Neural progenitor cell (in vitro differentiated cells): Measurements from ENCODE around the gene WDR48. TPM values are rescaled to one million over a fixed set of nuclear protein-coding genes. Genes with fewer than 3 reads are reported as not detected.
A peak's percentile ranks its signal among the peaks of the same experiment; 100 is the strongest.

Source experiments
- DNase-seq: peaks from one replicate; pipeline ENCODE4 v3.0.0-alpha.2; 2016; ENCODE audit warnings: low spot score
- H2AFZ ChIP-seq: fragments of 200-600 bp; sonication (generic); replicated peaks from 2 replicates; pipeline ENCODE4 v1.6.1; 2016; ENCODE audit warnings: antibody characterized with exemption
- H3F3A ChIP-seq: fragments of 200-600 bp; sonication (generic); 2 replicates; pipeline ENCODE4 v1.6.1; 2016; ENCODE audit warnings: antibody characterized with exemption, low read depth
- H3K27ac ChIP-seq: fragments of 200-600 bp; sonication (generic); 2 replicates; pipeline ENCODE4 v1.5.1; 2016; ENCODE audit warnings: mild to moderate bottlenecking
- H3K27me3 ChIP-seq: fragments of 200-600 bp; sonication (generic); 2 replicates; pipeline ENCODE4 v1.6.1; 2016; ENCODE audit warnings: mild to moderate bottlenecking, moderate library complexity
- H3K36me3 ChIP-seq: fragments of 200-600 bp; sonication (generic); 2 replicates; pipeline ENCODE4 v1.5.1; 2016
- H3K4me1 ChIP-seq: fragments of 200-600 bp; sonication (generic); 2 replicates; pipeline ENCODE4 v1.6.1; 2016; ENCODE audit warnings: mixed run types
- H3K4me2 ChIP-seq: fragments of 200-600 bp; sonication (generic); 2 replicates; pipeline ENCODE4 v1.6.1; 2016
- H3K4me3 ChIP-seq: fragments of 200-600 bp; sonication (generic); 2 replicates; pipeline ENCODE4 v1.5.1; 2016
- H3K79me2 ChIP-seq: fragments of 200-600 bp; sonication (generic); 2 replicates; pipeline ENCODE4 v1.6.1; 2016; ENCODE audit warnings: low read depth
- H3K9ac ChIP-seq: fragments of 200-600 bp; sonication (generic); 2 replicates; pipeline ENCODE4 v1.6.1; 2016
- H3K9me3 ChIP-seq: fragments of 200-600 bp; sonication (generic); 2 replicates; pipeline ENCODE4 v1.5.1; 2016; ENCODE audit warnings: low read depth
- H4K20me1 ChIP-seq: fragments of 200-600 bp; sonication (generic); 2 replicates; pipeline ENCODE4 v1.6.1; 2016; ENCODE audit warnings: low read depth
- H3K27ac Mint-ChIP-seq: 3 replicates; pipeline ENCODE4 v1.8.0; 2021; ENCODE audit warnings: mixed read lengths
- H3K27me3 Mint-ChIP-seq: 2 replicates; pipeline ENCODE4 v1.8.0; 2022; ENCODE audit warnings: low read depth, mild to moderate bottlenecking, inconsistent platforms, moderate library complexity, mixed read lengths; ENCODE audit not compliant: insufficient read depth
- H3K36me3 Mint-ChIP-seq: 3 replicates; pipeline ENCODE4 v1.8.0; 2021; ENCODE audit warnings: mixed read lengths
- H3K4me1 Mint-ChIP-seq: 3 replicates; pipeline ENCODE4 v1.8.0; 2021; ENCODE audit warnings: mixed read lengths
- H3K4me3 Mint-ChIP-seq: 3 replicates; pipeline ENCODE4 v1.8.0; 2021; ENCODE audit warnings: mild to moderate bottlenecking, moderate library complexity, mixed read lengths
- H3K9me3 Mint-ChIP-seq: 3 replicates; pipeline ENCODE4 v1.8.0; 2020; ENCODE audit warnings: mixed read lengths
- CTCF ChIP-seq: fragments of 200-600 bp; sonication (generic); IDR thresholded peaks from 2 replicates; pipeline ENCODE4 v1.5.1; 2017; ENCODE audit warnings: antibody characterized with exemption, mild to moderate bottlenecking
- EZH2 ChIP-seq: fragments of 200-600 bp; sonication (generic); IDR thresholded peaks from 2 replicates; pipeline ENCODE4 v1.6.1; 2017; ENCODE audit warnings: antibody characterized with exemption, mild to moderate bottlenecking, moderate library complexity
- EZH2phosphoT487 ChIP-seq: fragments of 200-600 bp; sonication (generic); IDR thresholded peaks from 2 replicates; pipeline ENCODE4 v1.6.1; 2017; ENCODE audit warnings: antibody characterized with exemption
- total RNA-seq: library from RNA; depleted of rRNA; stranded (reverse); fragments of >200 nt; gene quantifications from 2 replicates; pipeline ENCODE4 v1.2.3, GENCODE V29; 2015; ENCODE audit warnings: low replicate concordance

Gene WDR48
- total RNA-seq, 1 donor from 2014 or later = 127 TPM

DNA sequence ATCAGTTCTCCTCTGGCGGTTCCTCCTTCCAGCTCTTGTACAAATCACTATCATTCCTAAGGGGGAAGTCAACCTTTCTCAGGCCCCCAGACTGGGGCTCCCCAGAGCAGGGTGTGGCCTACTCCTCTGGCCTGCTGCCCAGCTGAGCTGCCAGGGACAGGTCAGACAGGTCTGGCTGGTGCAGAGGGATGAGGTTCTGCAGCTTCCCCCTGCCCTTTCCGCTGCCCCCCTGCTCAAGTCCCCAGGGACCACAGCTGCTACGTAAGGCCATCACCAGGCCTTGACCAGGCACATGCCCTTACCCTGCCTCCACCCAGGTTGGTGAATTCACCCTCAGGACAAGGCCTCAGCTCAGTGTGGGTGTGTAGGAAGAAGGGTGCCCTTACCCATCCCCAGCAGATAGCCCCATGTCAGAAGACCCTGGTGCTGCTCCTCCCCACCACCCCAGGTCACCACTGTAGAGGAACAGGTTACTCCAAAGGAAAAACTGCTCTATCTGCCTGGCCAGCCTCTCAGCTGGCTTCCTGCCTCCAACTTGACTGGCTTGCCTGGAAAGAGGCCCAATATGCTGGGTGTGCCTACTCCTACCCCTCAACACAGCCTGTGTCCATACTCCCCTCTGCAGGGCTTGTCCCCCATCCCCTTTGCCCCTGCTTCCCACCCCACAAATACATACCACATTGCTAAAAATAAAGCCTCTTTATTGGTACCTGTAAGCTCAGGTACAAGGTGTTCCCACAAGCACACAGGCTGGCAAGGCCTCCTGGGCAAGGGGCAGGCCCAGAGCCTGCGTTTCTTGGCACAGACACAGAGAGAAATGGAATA, 89.6 kb downstream of the WDR48 start:
- TF ChIP-seq EZH2 (no peak), EZH2phosphoT487 (no peak), CTCF (no peak)
- peaks cover 9% of the 10 kb centered on the region for H3K27me3 Mint-ChIP-seq
- H3K4me3 ChIP-seq = no peak overlapping the region
- no peak overlapping the region for H3K4me2 ChIP-seq
- peaks cover 11% of the 10 kb centered on the region for H3K4me1 Mint-ChIP-seq
- no peaks in the 10 kb centered on the region for H3K27me3 ChIP-seq
- H3K9me3 ChIP-seq = no peaks in the 10 kb centered on the region
- H3K4me1 ChIP-seq = no peaks in the 10 kb centered on the region
- H3F3A ChIP-seq = no peaks in the 10 kb centered on the region
- no peaks in the 10 kb centered on the region for H3K36me3 ChIP-seq
- no peak overlapping the region for H3K9ac ChIP-seq
- H2AFZ ChIP-seq = no peak overlapping the region
- H4K20me1 ChIP-seq = no peaks in the 10 kb centered on the region
- no peaks in the 10 kb centered on the region for H3K79me2 ChIP-seq
- DNase-seq = no peak
- H3K4me3 Mint-ChIP-seq = no peak overlapping the region
- peaks cover 13% of the 10 kb centered on the region for H3K36me3 Mint-ChIP-seq
- no peak overlapping the region for H3K27ac ChIP-seq
- no peak overlapping the region for H3K27ac Mint-ChIP-seq
- H3K9me3 Mint-ChIP-seq = no peaks in the 10 kb centered on the region

DNA sequence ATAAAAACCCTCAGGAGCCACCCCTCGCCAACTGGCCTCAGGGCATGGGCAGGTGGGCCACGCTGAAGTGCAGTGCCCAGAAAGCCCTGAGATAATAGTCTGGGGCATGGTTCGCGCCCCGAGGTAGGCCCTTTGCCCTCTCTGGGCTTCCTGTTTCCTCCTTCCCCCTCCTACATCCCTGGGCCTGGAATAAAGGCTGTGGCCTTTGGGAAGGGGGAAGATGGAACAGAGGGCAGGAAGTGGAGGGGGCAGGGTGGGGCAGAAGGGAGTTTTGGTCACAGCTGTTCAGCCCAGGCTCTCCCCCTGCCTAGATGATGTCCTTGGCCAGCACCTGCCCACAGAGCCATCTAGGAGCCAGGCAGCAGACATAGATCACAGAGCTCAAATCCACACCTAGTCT, 90.3 kb downstream of the WDR48 start:
- H2AFZ ChIP-seq = no peak overlapping the region
- no peak overlapping the region for H3K27ac ChIP-seq
- no peak overlapping the region for H3K4me3 ChIP-seq
- no peaks in the 10 kb centered on the region for H3K9me3 ChIP-seq
- H3F3A ChIP-seq = no peaks in the 10 kb centered on the region
- no peaks in the 10 kb centered on the region for H3K27me3 ChIP-seq
- H3K9me3 Mint-ChIP-seq = no peaks in the 10 kb centered on the region
- H3K4me1 ChIP-seq = no peaks in the 10 kb centered on the region
- peaks cover 11% of the 10 kb centered on the region for H3K36me3 Mint-ChIP-seq
- H3K4me3 Mint-ChIP-seq = no peak overlapping the region
- TF ChIP-seq CTCF (no peak), EZH2phosphoT487 (no peak), EZH2 (no peak)
- no peak overlapping the region for H3K4me2 ChIP-seq
- H3K36me3 ChIP-seq = no peaks in the 10 kb centered on the region
- peaks cover 18% of the 10 kb centered on the region for H3K4me1 Mint-ChIP-seq
- no peaks in the 10 kb centered on the region for H3K79me2 ChIP-seq
- no peak overlapping the region for H3K27ac Mint-ChIP-seq
- no peak for DNase-seq
- no peaks in the 10 kb centered on the region for H4K20me1 ChIP-seq
- H3K9ac ChIP-seq = no peak overlapping the region
- H3K27me3 Mint-ChIP-seq = peaks cover 9% of the 10 kb centered on the region

DNA sequence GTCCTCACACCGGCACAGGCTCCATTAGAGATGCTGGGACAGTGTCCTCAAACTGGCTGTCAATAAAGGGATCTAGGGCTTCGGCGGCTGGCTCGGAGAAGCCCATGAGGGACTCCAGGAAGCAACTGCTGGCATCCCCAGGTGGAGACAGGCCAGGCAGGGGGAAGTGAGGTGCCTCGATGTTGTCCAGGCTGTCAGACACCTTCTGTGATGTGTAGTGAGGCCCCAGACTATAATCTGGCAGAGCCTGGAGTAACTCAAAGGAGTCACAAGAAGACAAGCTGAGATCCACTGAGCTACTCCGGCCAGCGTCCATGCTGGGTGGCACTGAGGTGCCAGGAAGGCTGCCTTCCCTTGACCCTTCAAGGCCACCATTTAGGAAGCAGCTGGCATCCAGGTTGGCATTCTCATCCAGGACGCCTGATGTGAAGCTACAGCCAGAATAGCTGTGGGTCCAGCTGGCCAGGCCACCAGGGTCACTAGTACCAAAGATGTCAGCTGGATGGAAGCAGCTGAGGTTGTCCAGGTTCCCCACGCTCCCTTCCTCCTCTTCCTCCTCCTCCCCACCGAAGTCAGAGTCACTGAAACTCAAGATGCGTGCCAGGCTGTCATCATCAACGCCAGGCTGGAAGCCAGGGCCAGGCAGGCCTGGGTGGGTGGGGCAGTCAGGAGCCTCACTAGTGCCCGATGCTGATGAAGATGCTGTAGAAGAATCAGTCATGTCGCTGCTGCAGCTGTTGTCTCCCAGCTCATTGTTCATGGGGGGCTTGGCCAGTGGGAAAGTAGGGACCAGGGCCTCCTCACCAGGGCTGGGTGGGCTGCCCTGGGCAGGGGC, 91.5 kb downstream of the WDR48 start:
- H3K9ac ChIP-seq = no peak overlapping the region
- H3K4me2 ChIP-seq = no peak overlapping the region
- Mint-ChIP-seq H3K9me3 (no peaks in the 10 kb centered on the region), H3K36me3 (peaks cover 11% of the 10 kb centered on the region), H3K4me1 (peaks cover 30% of the 10 kb centered on the region), H3K4me3 (peak overlapping the region; percentile 13), H3K27me3 (peaks cover 9% of the 10 kb centered on the region), H3K27ac (no peak overlapping the region)
- H3K9me3 ChIP-seq = no peaks in the 10 kb centered on the region
- no peak for DNase-seq
- TF ChIP-seq EZH2phosphoT487 (no peak), EZH2 (no peak), CTCF (no peak)
- H3K79me2 ChIP-seq = no peaks in the 10 kb centered on the region
- H4K20me1 ChIP-seq = no peaks in the 10 kb centered on the region
- H2AFZ ChIP-seq = no peak overlapping the region
- H3K27ac ChIP-seq = no peak overlapping the region
- no peaks in the 10 kb centered on the region for H3K36me3 ChIP-seq
- no peak overlapping the region for H3K4me3 ChIP-seq
- H3K4me1 ChIP-seq = no peaks in the 10 kb centered on the region
- H3F3A ChIP-seq = no peaks in the 10 kb centered on the region
- no peaks in the 10 kb centered on the region for H3K27me3 ChIP-seq
